Activated naive CD4-positive, alpha-beta T cell treated with anti-CD3 and anti-CD28 coated beads, Interleukin-2, amount 10 ng/mL, durations not matched to agents 7 days and 5 days (primary cell): ENCODE results near the gene PCDH9.

Source experiments
- CTCF ChIA-PET: fragments of 350-600 bp; sonication (Branson Sonifier 250); formaldehyde crosslinking; loops from one replicate; lab custom pipeline; 2021; ENCODE audit warnings: antibody characterized with exemption; lab: Charles Lee
- DNase-seq: peaks from one replicate; pipeline ENCODE4 v3.0.0-alpha.2; 2020
- H3K27ac Mint-ChIP-seq: one replicate; pipeline ENCODE4 v1.8.0; 2021; ENCODE audit warnings: mild to moderate bottlenecking, moderate library complexity, mixed read lengths
- H3K27me3 Mint-ChIP-seq: one replicate; pipeline ENCODE4 v1.8.0; 2021; ENCODE audit warnings: mild to moderate bottlenecking, mixed read lengths
- H3K36me3 Mint-ChIP-seq: one replicate; pipeline ENCODE4 v1.8.0; 2021; ENCODE audit warnings: mixed read lengths
- H3K4me1 Mint-ChIP-seq: one replicate; pipeline ENCODE4 v1.8.0; 2021; ENCODE audit warnings: mixed read lengths
- H3K4me3 Mint-ChIP-seq: one replicate; pipeline ENCODE4 v1.8.0; 2021; ENCODE audit warnings: mild to moderate bottlenecking, moderate library complexity, mixed read lengths
- H3K9me3 Mint-ChIP-seq: one replicate; pipeline ENCODE4 v1.8.0; 2021; ENCODE audit warnings: mixed read lengths

PCDH9 gene

DNA sequence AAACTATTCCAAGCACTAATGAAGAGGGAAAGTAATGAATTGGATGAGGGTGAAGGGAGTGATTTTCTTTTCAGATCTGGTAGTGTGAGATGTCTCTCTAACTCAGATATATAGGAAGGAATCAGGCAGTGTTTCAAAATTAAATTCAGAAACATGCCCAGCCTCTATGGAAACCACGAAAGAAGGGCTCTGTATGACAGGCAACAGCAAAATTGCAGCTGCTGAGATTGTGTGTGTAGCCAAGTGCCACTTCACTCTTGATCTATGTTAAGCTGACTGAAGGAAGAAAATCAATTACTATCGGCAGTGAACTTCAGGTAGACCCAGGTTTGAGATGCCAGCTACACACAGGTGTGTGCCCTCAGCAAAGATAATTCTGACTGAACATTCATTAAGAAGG lies 387.4 kb downstream of the PCDH9 start:
- Mint-ChIP-seq H3K27ac (no peak overlapping the region), H3K9me3 (no peaks in the 10 kb centered on the region), H3K4me3 (no peak overlapping the region), H3K4me1 (no peaks in the 10 kb centered on the region), H3K36me3 (no peaks in the 10 kb centered on the region), H3K27me3 (no peaks in the 10 kb centered on the region)
- no peak for DNase-seq
- CTCF ChIA-PET, result no interaction called here

DNA sequence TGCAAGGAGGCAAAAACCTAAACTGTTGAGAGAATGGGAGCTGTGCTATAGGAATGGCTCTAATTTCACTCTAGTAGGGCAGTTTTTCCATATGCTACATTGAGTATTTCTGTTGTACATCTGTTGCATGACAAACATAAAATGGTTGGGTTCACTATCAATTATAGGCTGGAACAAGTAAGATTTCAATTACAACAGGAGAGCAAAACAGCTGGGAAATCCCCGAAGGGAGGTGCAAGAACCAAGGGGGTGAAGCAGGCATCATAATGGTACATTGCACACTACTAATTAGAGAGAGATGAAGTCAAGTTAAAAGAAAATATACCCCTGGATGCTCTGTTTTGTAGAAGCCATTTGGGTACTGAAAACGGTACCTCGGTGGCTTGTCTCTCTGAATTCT lies 389.5 kb downstream of the PCDH9 start:
- no peak overlapping the region for H3K27ac Mint-ChIP-seq
- no peaks in the 10 kb centered on the region for H3K4me1 Mint-ChIP-seq
- no peak for DNase-seq
- no peaks in the 10 kb centered on the region for H3K9me3 Mint-ChIP-seq
- no peaks in the 10 kb centered on the region for H3K36me3 Mint-ChIP-seq
- CTCF ChIA-PET, result no interaction called here
- H3K27me3 Mint-ChIP-seq, result no peaks in the 10 kb centered on the region
- no peak overlapping the region for H3K4me3 Mint-ChIP-seq

DNA sequence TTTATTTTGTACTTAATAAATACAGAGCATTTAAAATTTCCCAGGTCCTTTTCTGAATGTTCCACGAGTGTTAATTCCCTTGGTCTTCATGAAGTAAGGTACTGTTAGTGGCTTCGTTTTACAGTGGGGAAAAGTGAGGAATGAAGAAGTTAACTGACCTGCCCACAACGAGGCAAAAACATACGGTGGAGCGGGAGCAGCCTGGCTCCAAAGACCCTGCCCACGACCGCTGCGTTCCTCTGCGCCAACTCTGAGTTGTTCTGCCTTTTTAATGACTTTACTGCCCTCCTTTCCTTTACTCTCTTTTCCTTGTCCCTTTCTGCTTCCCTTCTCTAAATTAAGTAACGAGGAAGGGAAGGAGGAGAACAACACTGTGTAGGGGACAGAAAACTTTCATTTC lies 392.9 kb downstream of the PCDH9 start:
- Mint-ChIP-seq H3K4me3 (no peak overlapping the region), H3K4me1 (no peaks in the 10 kb centered on the region), H3K27ac (no peak overlapping the region), H3K27me3 (no peaks in the 10 kb centered on the region), H3K9me3 (no peaks in the 10 kb centered on the region), H3K36me3 (no peaks in the 10 kb centered on the region)
- CTCF ChIA-PET, result no interaction called here
- DNase-seq, result no peak

DNA sequence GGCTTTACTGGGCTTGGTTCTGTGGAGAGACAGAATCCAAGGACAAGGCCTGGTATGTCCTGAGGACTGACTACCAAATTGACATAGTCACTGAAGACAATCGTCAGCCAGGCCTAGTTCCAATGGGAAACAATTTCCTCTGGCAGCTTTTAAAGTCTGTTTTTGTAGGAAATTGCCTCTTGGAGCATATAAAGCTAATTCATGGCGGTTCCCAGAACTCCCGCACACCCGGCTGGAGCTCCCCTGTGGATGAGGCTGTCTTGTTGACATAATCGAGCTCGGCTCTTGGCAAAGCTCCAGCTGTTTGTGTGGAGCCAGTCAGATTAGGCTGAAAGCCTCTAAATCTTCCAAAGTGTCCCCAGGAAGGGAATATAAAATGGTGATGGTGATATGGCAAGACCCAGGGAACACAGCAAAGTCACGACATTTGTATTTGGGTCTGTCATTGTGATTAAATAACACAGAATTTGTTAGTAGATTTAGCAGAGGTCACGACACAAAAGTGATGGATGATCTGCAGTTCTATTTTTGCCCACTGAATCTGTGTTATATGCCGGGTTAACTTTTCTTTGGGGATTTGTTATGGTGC lies 395.0 kb downstream of the PCDH9 start:
- CTCF ChIA-PET, result no interaction called here
- H3K36me3 Mint-ChIP-seq, result no peaks in the 10 kb centered on the region
- no peak overlapping the region for H3K4me3 Mint-ChIP-seq
- H3K27me3 Mint-ChIP-seq, result no peaks in the 10 kb centered on the region
- no peak for DNase-seq
- H3K9me3 Mint-ChIP-seq, result no peaks in the 10 kb centered on the region
- H3K4me1 Mint-ChIP-seq, result no peaks in the 10 kb centered on the region
- no peak overlapping the region for H3K27ac Mint-ChIP-seq

DNA sequence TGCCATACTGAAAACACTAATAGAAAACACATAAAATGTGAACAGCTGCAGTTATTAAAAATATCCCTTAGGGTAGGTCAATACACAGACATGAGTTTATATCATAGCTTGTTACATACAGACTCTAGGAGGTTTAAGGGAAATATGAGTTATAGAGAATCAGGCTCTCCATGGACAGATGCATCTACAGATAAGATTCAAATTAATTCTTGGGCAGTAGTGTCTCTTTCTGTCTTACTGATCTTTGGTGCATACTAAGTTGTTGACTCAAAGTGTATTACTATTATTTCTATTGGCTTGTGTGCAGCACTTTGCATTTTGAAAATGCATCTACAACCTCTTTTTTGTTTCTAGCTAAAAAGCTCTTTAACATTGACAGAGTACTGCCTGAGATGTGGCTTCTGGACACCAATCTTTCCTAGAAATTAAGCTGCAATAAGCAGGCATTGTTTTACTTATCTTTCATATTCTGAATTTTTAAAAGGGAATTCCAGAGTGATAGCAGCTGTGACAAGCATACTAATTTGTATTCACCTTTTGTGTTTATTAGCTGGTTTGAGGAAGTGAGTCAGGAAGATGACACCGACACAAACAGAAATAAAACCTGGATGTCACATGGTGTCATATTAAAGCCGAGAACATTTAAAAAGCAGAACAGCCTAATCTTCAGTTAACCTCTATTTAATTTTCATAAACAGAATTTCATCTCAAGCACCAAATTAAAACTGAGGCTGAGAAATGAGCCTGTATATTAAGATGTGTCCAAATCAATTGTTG lies 399.0 kb downstream of the PCDH9 start:
- no peak overlapping the region for H3K27ac Mint-ChIP-seq
- CTCF ChIA-PET, result no interaction called here
- H3K9me3 Mint-ChIP-seq, result no peaks in the 10 kb centered on the region
- H3K36me3 Mint-ChIP-seq, result no peaks in the 10 kb centered on the region
- no peak overlapping the region for H3K4me3 Mint-ChIP-seq
- H3K4me1 Mint-ChIP-seq, result no peaks in the 10 kb centered on the region
- DNase-seq, result no peak
- H3K27me3 Mint-ChIP-seq, result no peaks in the 10 kb centered on the region

DNA sequence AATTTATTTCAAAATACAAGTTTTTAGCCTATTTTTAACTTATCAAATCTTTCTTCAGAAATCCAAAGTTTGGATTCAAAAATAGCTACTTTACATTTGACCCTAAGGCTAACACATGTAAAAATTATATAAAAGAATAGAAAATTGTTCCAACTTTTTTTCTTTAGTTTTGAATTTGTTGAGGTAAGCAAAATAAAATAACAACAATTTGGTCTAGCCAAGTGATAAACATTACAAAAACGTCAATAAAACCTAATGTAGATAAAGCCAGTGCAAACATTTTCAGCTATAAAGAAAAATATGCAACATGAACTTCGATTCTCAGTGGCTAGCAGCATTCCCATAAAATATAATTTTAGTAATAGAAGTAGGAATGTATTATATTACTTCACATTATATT lies 400.3 kb downstream of the PCDH9 start:
- H3K4me1 Mint-ChIP-seq, result no peaks in the 10 kb centered on the region
- CTCF ChIA-PET, result no interaction called here

DNA sequence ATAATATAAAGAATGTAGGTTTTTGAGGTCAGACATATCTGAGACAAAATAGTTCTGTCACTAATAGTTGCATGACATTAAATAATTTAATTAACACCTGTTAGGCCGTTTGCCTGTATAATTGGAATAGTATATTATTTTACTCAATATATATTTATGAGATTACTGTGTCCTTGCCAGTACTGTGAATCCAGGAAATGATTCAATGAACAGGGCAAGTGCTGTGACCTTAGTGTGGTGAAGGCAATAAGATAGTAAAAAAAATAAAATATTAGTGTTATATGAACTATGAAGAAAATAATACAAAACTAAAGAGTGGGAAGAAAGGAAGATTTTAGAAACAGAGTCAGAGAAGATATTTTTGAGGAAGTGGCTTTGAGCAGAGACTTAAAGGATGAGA lies 403.7 kb downstream of the PCDH9 start:
- no peaks in the 10 kb centered on the region for H3K36me3 Mint-ChIP-seq
- no peak for DNase-seq
- H3K9me3 Mint-ChIP-seq, result no peaks in the 10 kb centered on the region
- no peaks in the 10 kb centered on the region for H3K27me3 Mint-ChIP-seq
- CTCF ChIA-PET, result no interaction called here
- H3K4me3 Mint-ChIP-seq, result no peak overlapping the region
- no peak overlapping the region for H3K27ac Mint-ChIP-seq
- H3K4me1 Mint-ChIP-seq, result no peaks in the 10 kb centered on the region

More for the DNA sequence above, 400.3 kb downstream of the PCDH9 start:
- no peak for DNase-seq
- Mint-ChIP-seq H3K36me3 (no peaks in the 10 kb centered on the region), H3K27ac (no peak overlapping the region), H3K27me3 (no peaks in the 10 kb centered on the region), H3K4me3 (no peak overlapping the region), H3K9me3 (no peaks in the 10 kb centered on the region)

DNA sequence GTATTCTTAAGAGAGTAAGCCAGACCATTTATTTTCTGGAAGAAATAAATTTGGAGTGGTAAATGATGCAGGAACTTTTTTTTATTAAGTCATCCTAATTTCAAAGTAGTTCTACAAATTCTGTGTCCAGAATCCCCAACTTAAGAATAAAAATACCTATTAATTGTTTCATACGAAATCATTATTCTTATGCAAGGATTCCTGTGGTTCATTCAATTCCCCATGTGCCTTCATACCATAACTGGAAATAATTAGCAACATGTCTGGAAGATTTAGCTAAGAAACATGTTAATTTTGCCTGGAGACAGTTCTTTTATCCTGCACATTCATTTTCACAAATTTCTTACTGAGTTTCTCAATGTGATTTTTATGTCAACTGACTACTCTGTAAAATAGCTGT lies 408.6 kb downstream of the PCDH9 start:
- CTCF ChIA-PET, result no interaction called here
- Mint-ChIP-seq H3K4me1 (no peaks in the 10 kb centered on the region), H3K27me3 (no peaks in the 10 kb centered on the region), H3K4me3 (no peak overlapping the region), H3K27ac (no peak overlapping the region), H3K36me3 (no peaks in the 10 kb centered on the region), H3K9me3 (no peaks in the 10 kb centered on the region)
- no peak for DNase-seq

DNA sequence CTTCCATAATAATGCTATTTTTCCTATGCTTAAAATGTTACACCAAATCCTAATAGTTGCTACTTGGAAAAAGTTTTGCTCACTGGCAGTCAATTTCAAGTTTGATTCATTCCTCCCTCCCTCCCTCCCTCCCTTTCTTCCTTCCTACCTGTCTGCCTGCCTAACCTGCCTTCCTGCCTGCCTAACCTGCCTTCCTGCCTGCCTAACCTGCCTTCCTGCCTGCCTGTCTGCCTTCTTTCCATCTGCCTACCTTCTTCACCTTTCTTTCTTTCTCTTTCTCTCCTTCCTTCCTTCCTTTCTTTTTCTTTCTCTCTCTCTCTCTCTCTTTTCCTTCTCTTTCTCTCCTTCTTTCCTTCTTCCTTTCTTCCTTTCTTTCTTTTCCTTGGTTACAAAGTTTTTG lies 418.7 kb downstream of the PCDH9 start:
- Mint-ChIP-seq H3K4me3 (no peak overlapping the region), H3K4me1 (no peaks in the 10 kb centered on the region)
- CTCF ChIA-PET, result no interaction called here

DNA sequence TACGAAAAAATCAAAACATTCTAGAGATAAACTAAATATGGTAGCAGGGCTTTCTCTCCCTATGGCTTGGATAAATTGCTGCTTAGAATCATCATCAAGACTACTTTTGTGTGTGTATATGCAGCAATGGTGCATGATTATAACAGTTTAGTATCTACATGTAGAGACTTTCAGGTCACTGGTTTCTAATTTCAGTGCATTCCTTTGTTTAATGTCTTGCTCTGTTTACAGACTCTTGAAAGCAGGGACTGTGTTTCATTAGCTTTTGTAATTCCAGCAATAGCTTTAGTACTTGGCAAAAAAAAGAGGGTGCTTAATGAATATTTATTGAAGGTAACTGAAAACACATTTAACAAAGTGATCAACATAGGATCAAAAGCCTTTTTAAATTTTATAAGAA lies 420.7 kb downstream of the PCDH9 start:
- DNase-seq, result no peak
- H3K4me1 Mint-ChIP-seq, result no peaks in the 10 kb centered on the region
- CTCF ChIA-PET, result no interaction called here
- H3K27me3 Mint-ChIP-seq, result no peaks in the 10 kb centered on the region
- no peak overlapping the region for H3K4me3 Mint-ChIP-seq
- H3K36me3 Mint-ChIP-seq, result no peaks in the 10 kb centered on the region
- H3K9me3 Mint-ChIP-seq, result no peaks in the 10 kb centered on the region
- no peak overlapping the region for H3K27ac Mint-ChIP-seq

More for the DNA sequence above, 418.7 kb downstream of the PCDH9 start:
- Mint-ChIP-seq H3K27ac (no peak overlapping the region), H3K36me3 (no peaks in the 10 kb centered on the region), H3K9me3 (no peaks in the 10 kb centered on the region), H3K27me3 (no peaks in the 10 kb centered on the region)
- DNase-seq, result no peak

DNA sequence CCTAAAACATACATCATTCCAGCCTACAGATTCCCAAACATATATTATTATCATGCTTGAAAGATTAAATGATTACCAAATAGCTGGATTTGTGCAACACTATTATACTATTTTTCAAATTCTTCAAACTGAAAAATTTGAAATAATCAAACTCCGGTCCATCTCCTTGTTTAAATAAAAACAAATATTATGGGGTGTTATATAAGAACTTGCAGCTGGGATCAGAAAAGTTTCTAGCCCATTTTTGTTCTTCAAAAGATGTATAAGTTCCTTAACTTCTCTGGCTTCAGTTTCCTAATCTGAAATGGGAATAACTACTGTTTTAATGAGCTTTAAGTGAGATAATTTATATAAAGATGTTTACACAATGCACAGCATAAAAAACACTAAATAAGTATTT lies 422.9 kb downstream of the PCDH9 start:
- H3K9me3 Mint-ChIP-seq, result no peaks in the 10 kb centered on the region
- CTCF ChIA-PET, result no interaction called here
- no peak for DNase-seq
- H3K27me3 Mint-ChIP-seq, result no peaks in the 10 kb centered on the region
- H3K4me1 Mint-ChIP-seq, result no peaks in the 10 kb centered on the region
- H3K27ac Mint-ChIP-seq, result no peak overlapping the region
- H3K4me3 Mint-ChIP-seq, result no peak overlapping the region
- H3K36me3 Mint-ChIP-seq, result no peaks in the 10 kb centered on the region

DNA sequence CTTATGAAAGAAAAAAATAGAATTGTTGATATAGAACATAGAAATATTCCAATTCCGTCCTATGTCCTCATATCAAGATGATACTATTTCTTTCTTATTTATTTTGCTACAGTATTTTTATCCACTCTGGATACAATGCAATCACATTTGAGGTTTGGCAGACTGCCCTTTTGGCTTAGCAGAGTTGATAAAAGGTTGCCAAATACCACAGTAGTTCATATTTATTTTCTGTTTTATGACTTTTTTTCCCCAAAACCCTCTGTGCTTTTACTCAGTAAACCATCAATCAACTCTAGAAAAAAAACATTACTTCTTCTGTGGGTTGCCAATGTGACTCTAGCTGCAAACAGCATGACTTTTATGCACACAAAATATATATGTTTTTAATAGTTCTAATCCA lies 424.5 kb downstream of the PCDH9 start:
- Mint-ChIP-seq H3K27ac (no peak overlapping the region), H3K9me3 (no peaks in the 10 kb centered on the region), H3K36me3 (no peaks in the 10 kb centered on the region), H3K27me3 (no peaks in the 10 kb centered on the region), H3K4me3 (no peak overlapping the region), H3K4me1 (no peaks in the 10 kb centered on the region)
- DNase-seq, result no peak
- CTCF ChIA-PET, result no interaction called here

DNA sequence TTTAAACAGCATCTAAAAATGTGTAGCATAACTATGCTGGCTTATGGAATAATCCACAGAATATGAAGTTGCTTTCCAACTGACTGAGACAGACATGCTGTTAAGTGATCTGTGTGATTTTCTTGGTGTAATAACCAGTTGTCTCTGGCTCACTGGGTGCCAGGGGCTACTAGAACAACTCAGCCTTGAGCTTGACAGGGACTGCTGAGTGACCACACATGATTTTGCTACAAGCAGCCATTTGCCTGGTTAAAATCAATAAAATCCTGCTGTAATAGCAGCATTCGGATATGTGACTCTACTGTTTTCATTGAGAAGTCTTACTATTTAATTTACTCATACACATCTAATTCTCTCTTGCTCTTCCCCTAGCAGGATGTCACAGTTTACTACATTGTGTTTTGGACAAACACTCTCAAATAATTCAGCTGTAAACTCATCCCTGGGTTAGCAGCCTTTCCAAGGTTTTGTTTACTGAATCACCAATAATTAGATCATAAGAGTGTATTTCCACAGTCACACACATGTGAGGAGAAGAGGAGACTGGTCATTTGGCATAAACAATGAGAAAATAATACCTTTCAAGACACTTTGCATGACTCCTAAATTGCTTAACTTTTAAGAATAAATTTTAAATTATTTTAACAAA lies 426.2 kb downstream of the PCDH9 start:
- H3K4me3 Mint-ChIP-seq, result no peak overlapping the region
- H3K4me1 Mint-ChIP-seq, result no peaks in the 10 kb centered on the region
- no peak for DNase-seq
- no peaks in the 10 kb centered on the region for H3K36me3 Mint-ChIP-seq
- CTCF ChIA-PET, result no interaction called here
- H3K27me3 Mint-ChIP-seq, result no peaks in the 10 kb centered on the region
- H3K27ac Mint-ChIP-seq, result no peak overlapping the region
- no peaks in the 10 kb centered on the region for H3K9me3 Mint-ChIP-seq

DNA sequence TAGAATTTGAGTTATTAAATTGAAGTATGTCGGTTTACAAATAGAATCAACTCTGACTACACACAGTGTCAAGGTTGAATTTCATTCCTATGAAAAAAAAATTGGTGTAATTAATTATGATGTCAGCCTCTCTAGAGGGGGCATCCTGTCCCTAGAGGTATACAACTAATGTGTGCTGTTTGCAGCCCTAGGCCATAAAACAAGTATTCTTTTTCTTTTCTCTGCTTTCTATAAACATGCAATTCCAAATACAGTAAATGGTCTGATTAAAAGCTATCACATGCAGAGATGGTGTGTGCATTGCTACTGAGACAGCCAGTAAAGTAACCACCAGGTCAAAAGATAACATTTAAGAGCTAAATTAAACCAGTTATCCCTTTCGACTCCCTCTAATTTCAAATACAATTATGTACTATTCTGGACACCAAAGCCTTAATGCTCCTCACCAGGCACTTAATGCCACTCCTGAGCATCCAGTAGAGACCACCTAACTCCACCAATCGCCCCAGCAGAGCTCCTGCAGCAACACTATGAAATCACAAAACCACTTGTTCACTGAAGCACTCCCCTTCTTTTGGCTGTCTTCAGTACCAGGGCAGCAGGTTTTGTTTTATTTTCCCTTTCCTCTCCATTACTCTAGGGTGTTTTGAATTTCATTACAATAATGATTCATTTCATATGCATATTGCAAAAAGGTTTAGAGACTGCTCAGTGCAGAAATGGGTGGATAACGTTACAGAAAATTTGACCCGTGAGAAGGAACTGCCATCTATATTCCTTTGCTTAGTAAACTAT lies 426.9 kb downstream of the PCDH9 start:
- Mint-ChIP-seq H3K9me3 (no peaks in the 10 kb centered on the region), H3K36me3 (no peaks in the 10 kb centered on the region), H3K4me1 (no peaks in the 10 kb centered on the region), H3K27ac (no peak overlapping the region), H3K27me3 (no peaks in the 10 kb centered on the region), H3K4me3 (no peak overlapping the region)
- CTCF ChIA-PET, result no interaction called here
- DNase-seq, result no peak
